Measurements from ENCODE around the gene GPC6.

Gene GPC6

GRCh38 chr13:94394723-94395122, 1168.1 kb downstream of the GPC6 start:
- no peak for TF ChIP-seq EZH2phosphoT487 (IDR thresholded peaks at IDR 0.05; ENCODE audit: low read depth)
- Histone ChIP-seq H3K4me2 (ENCODE audit: low read length) (no peak overlapping the region), H3K9me3 (ENCODE audit: insufficient read depth, low read length) (no peaks in the 10 kb centered on the region), H3K79me2 (ENCODE audit: low read length) (no peaks in the 10 kb centered on the region), H3K9ac (ENCODE audit: low read length) (no peak overlapping the region), H3K27me3 (ENCODE audit: low read depth, low read length) (no peaks in the 10 kb centered on the region), H4K20me1 (ENCODE audit: insufficient read depth, low read length) (no peaks in the 10 kb centered on the region), H2AFZ (ENCODE audit: low read depth, low read length) (no peak overlapping the region), H3K4me3 (ENCODE audit: low read length) (no peak overlapping the region), H3K36me3 (replicated peaks; ENCODE audit: low read depth, low read length) (no peaks in the 10 kb centered on the region), H3K27ac (ENCODE audit: low read length) (no peak overlapping the region), H3K4me1 (ENCODE audit: low read length) (no peaks in the 10 kb centered on the region)

- Histone ChIP-seq H3K27ac (ENCODE audit: low read length) (no peak overlapping the region), H2AFZ (ENCODE audit: low read depth, low read length) (no peak overlapping the region), H3K27me3 (ENCODE audit: low read depth, low read length) (no peaks in the 10 kb centered on the region), H3K9me3 (ENCODE audit: insufficient read depth, low read length) (no peaks in the 10 kb centered on the region; the same call in 1 of the 2 replicates), H3K79me2 (ENCODE audit: low read length) (no peaks in the 10 kb centered on the region), H3K4me1 (ENCODE audit: low read length) (no peaks in the 10 kb centered on the region), H3K4me3 (ENCODE audit: low read length) (no peak overlapping the region), H3K9ac (ENCODE audit: low read length) (no peak overlapping the region), H3K4me2 (ENCODE audit: low read length) (no peak overlapping the region), H4K20me1 (ENCODE audit: insufficient read depth, low read length) (no peaks in the 10 kb centered on the region), H3K36me3 (replicated peaks; ENCODE audit: low read depth, low read length) (no peaks in the 10 kb centered on the region)
- TF ChIP-seq CTCF (IDR thresholded peaks at IDR 0.05; ENCODE audit: low read depth, low read length) (no peak), EZH2phosphoT487 (IDR thresholded peaks at IDR 0.05; ENCODE audit: low read depth) (no peak)
These were observed 1169.3 kb downstream of the GPC6 start for GRCh38 chr13:94395860-94396259.

GRCh38 chr13:94399812-94400211, 1173.2 kb downstream of the GPC6 start:
- no peak overlapping the region for H3K9ac ChIP-seq (ENCODE audit: low read length)
- no peaks in the 10 kb centered on the region for H3K79me2 ChIP-seq (ENCODE audit: low read length)
- H3K9me3 ChIP-seq (ENCODE audit: insufficient read depth, low read length), result no peaks in the 10 kb centered on the region; the same call in 1 of the 2 replicates
- H4K20me1 ChIP-seq (ENCODE audit: insufficient read depth, low read length), result no peaks in the 10 kb centered on the region
- H3K4me1 ChIP-seq (ENCODE audit: low read length), result no peaks in the 10 kb centered on the region
- no peaks in the 10 kb centered on the region for H3K27me3 ChIP-seq (ENCODE audit: low read depth, low read length)
- H3K4me2 ChIP-seq (ENCODE audit: low read length), result no peak overlapping the region
- no peak for TF ChIP-seq CTCF (IDR thresholded peaks at IDR 0.05; ENCODE audit: low read depth, low read length)
- no peak for TF ChIP-seq EZH2phosphoT487 (IDR thresholded peaks at IDR 0.05; ENCODE audit: low read depth)
- no peak overlapping the region for H3K4me3 ChIP-seq (ENCODE audit: low read length)
- no peaks in the 10 kb centered on the region for H3K36me3 ChIP-seq (replicated peaks; ENCODE audit: low read depth, low read length)
- no peak overlapping the region for H3K27ac ChIP-seq (ENCODE audit: low read length)
- no peak overlapping the region for H2AFZ ChIP-seq (ENCODE audit: low read depth, low read length)

GRCh38 chr13:94400874-94401273, 1174.3 kb downstream of the GPC6 start:
- no peak overlapping the region for H3K4me2 ChIP-seq (ENCODE audit: low read length)
- no peak overlapping the region for H3K27ac ChIP-seq (ENCODE audit: low read length)
- H3K36me3 ChIP-seq (replicated peaks; ENCODE audit: low read depth, low read length), result no peaks in the 10 kb centered on the region
- H3K27me3 ChIP-seq (ENCODE audit: low read depth, low read length), result no peaks in the 10 kb centered on the region
- no peak overlapping the region for H2AFZ ChIP-seq (ENCODE audit: low read depth, low read length)
- no peaks in the 10 kb centered on the region for H3K4me1 ChIP-seq (ENCODE audit: low read length)
- H3K9me3 ChIP-seq (ENCODE audit: insufficient read depth, low read length), result no peaks in the 10 kb centered on the region; the same call in 1 of the 2 replicates
- no peaks in the 10 kb centered on the region for H4K20me1 ChIP-seq (ENCODE audit: insufficient read depth, low read length)
- H3K9ac ChIP-seq (ENCODE audit: low read length), result no peak overlapping the region
- H3K4me3 ChIP-seq (ENCODE audit: low read length), result no peak overlapping the region
- H3K79me2 ChIP-seq (ENCODE audit: low read length), result no peaks in the 10 kb centered on the region
- TF ChIP-seq EZH2phosphoT487 (IDR thresholded peaks at IDR 0.05; ENCODE audit: low read depth) (no peak), CTCF (IDR thresholded peaks at IDR 0.05; ENCODE audit: low read depth, low read length) (no peak)
